IMR-90 (cell line): ENCODE results near the gene KCNIP1. TPM values are rescaled to one million over a fixed set of nuclear protein-coding genes. Genes with fewer than 3 reads are reported as not detected.

Source experiments
- ATAC-seq: fragments of 200-7000 bp; cut with Tn5 transposase; 2 replicates; pipeline ENCODE4 v1.9.1; 2020; ENCODE audit warnings: low read depth, mild to moderate bottlenecking, moderate library complexity
- BruUV-seq: library from RNA; stranded (reverse); fragments of 400-500 nt; replicated peaks from 2 replicates; lab custom pipeline; 2021; lab: Mats Ljungman, UMichigan
- CTCF ChIA-PET: fragments of 300-600 bp; formaldehyde crosslinking; extraction: SDS; loops from one replicate; lab custom pipeline; 2021; ENCODE audit warnings: antibody characterized with exemption; lab: Yijun Ruan, JAX
- POLR2A ChIA-PET: fragments of 300-600 bp; sonication (Branson Sonifier 250); formaldehyde crosslinking; loops from one replicate; lab custom pipeline; 2022; ENCODE audit warnings: antibody characterized with exemption; ENCODE audit not compliant: unreplicated experiment; lab: Charles Lee
- DNase-seq: peaks from one replicate; pipeline ENCODE4 v3.0.0; 2013
- H2AFZ ChIP-seq: replicated peaks from 2 replicates; pipeline ENCODE3; 2013; ENCODE audit warnings: low read length, mild to moderate bottlenecking; ENCODE audit not compliant: poor library complexity
- H2AK5ac ChIP-seq: 2 replicates; pipeline ENCODE4 v1.6.1; 2013; ENCODE audit warnings: low read depth, low read length, inconsistent platforms
- H2AK9ac ChIP-seq: replicated peaks from 2 replicates; pipeline ENCODE3; 2013; ENCODE audit warnings: mild to moderate bottlenecking, low read depth, low read length, moderate library complexity; ENCODE audit not compliant: poor library complexity
- H2BK120ac ChIP-seq: 2 replicates; pipeline ENCODE4 v1.6.1; 2013; ENCODE audit warnings: low read depth, low read length, inconsistent platforms
- H2BK15ac ChIP-seq: 3 replicates; pipeline ENCODE4 v1.6.1; 2013; ENCODE audit warnings: low read depth, low read length, inconsistent platforms
- H2BK20ac ChIP-seq: 2 replicates; pipeline ENCODE4 v1.6.1; 2013; ENCODE audit warnings: low read depth, mild to moderate bottlenecking, inconsistent platforms, low read length, moderate library complexity
- H2BK5ac ChIP-seq: 2 replicates; pipeline ENCODE4 v1.6.1; 2013; ENCODE audit warnings: mild to moderate bottlenecking, low read depth, low read length, inconsistent platforms; ENCODE audit not compliant: poor library complexity, severe bottlenecking
- H3K14ac ChIP-seq: replicated peaks from 2 replicates; pipeline ENCODE4 v1.6.1; 2013; ENCODE audit warnings: low read depth, low read length, inconsistent platforms
- H3K18ac ChIP-seq: 2 replicates; pipeline ENCODE4 v1.6.1; 2013; ENCODE audit warnings: low read depth, low read length, control low read depth
- H3K23ac ChIP-seq: 2 replicates; pipeline ENCODE4 v1.6.1; 2013; ENCODE audit warnings: low read depth, low read length, inconsistent platforms
- H3K27ac ChIP-seq: 2 replicates; pipeline ENCODE4 v1.5.1; 2013; ENCODE audit warnings: mild to moderate bottlenecking, control low read depth, low read length; ENCODE audit not compliant: insufficient read depth
- H3K27me3 ChIP-seq: 2 replicates; pipeline ENCODE4 v1.6.1; 2013; ENCODE audit warnings: low read length; ENCODE audit not compliant: control insufficient read depth, insufficient read depth
- H3K36me3 ChIP-seq: 2 replicates; pipeline ENCODE4 v1.6.1; 2013; ENCODE audit warnings: low read length, mixed read lengths; ENCODE audit not compliant: control insufficient read depth, insufficient read depth
- H3K4ac ChIP-seq: 2 replicates; pipeline ENCODE4 v1.6.1; 2013; ENCODE audit warnings: low read depth, low read length, inconsistent platforms
- H3K4me1 ChIP-seq: 2 replicates; pipeline ENCODE4 v1.6.1; 2013; ENCODE audit warnings: low read length, mixed read lengths; ENCODE audit not compliant: control insufficient read depth, insufficient read depth
- H3K4me2 ChIP-seq: 2 replicates; pipeline ENCODE4 v1.6.1; 2013; ENCODE audit warnings: low read depth, mild to moderate bottlenecking, control low read depth, low read length, moderate library complexity
- H3K4me3 ChIP-seq: 2 replicates; pipeline ENCODE4 v1.5.1; 2013; ENCODE audit warnings: low read depth, mild to moderate bottlenecking, control low read depth, low read length, moderate library complexity; ENCODE audit not compliant: insufficient read depth
- H3K56ac ChIP-seq: 2 replicates; pipeline ENCODE4 v1.6.1; 2013; ENCODE audit warnings: low read length, inconsistent platforms; ENCODE audit not compliant: insufficient read depth; ENCODE audit errors: extremely low read depth
- H3K79me1 ChIP-seq, 2 experiments: 2 replicates each; pipeline ENCODE4 v1.6.1; 2013; ENCODE audit warnings: low read length in 2 of 2, inconsistent platforms in 1 of 2, low read depth in 1 of 2
- H3K9ac ChIP-seq: 2 replicates; pipeline ENCODE4 v1.6.1; 2013; ENCODE audit warnings: low read depth, low read length, control low read depth
- H3K9me1 ChIP-seq: 2 replicates; pipeline ENCODE4 v1.6.1; 2013; ENCODE audit warnings: low read length, inconsistent platforms; ENCODE audit not compliant: insufficient read depth
- H3K9me3 ChIP-seq: 2 replicates; pipeline ENCODE4 v1.6.1; 2013; ENCODE audit warnings: low read length; ENCODE audit not compliant: control insufficient read depth, insufficient read depth
- H4K20me1 ChIP-seq: 2 replicates; pipeline ENCODE4 v1.6.1; 2013; ENCODE audit warnings: low read length, inconsistent platforms; ENCODE audit not compliant: insufficient read depth
- H4K5ac ChIP-seq: 2 replicates; pipeline ENCODE4 v1.6.1; 2013; ENCODE audit warnings: mild to moderate bottlenecking, low read depth, low read length, control low read depth
- H4K8ac ChIP-seq, 2 experiments: 2 replicates each; pipeline ENCODE4 v1.6.1; 2013; ENCODE audit warnings: low read depth in 2 of 2, low read length in 2 of 2, control low read depth in 1 of 2, inconsistent platforms in 1 of 2
- H4K91ac ChIP-seq: 2 replicates; pipeline ENCODE4 v1.6.1; 2013; ENCODE audit warnings: low read depth, low read length, inconsistent platforms; ENCODE audit not compliant: insufficient read depth
- BHLHE40 ChIP-seq: fragments of 150-350 bp; IDR thresholded peaks from 2 replicates; pipeline ENCODE4 v1.6.1; 2016; ENCODE audit warnings: mild to moderate bottlenecking, low read depth, low read length
- CEBPB ChIP-seq: IDR thresholded peaks from 2 replicates; pipeline ENCODE4 v1.6.1; 2012; ENCODE audit warnings: low read depth, low read length, improper control_type of control experiment
- CHD1 ChIP-seq: IDR thresholded peaks from 2 replicates; pipeline ENCODE4 v1.6.1; 2012; ENCODE audit warnings: low read depth, low read length, improper control_type of control experiment
- FOS ChIP-seq: fragments of 150-350 bp; IDR thresholded peaks from 2 replicates; pipeline ENCODE4 v1.6.1; 2016; ENCODE audit warnings: low read depth, low read length
- MAFK ChIP-seq: IDR thresholded peaks from 2 replicates; pipeline ENCODE4 v1.6.1; 2012; ENCODE audit warnings: low read depth, low read length, improper control_type of control experiment
- MAZ ChIP-seq: IDR thresholded peaks from 2 replicates; pipeline ENCODE4 v1.6.1; 2012; ENCODE audit warnings: low read depth, mild to moderate bottlenecking, low read length, improper control_type of control experiment, moderate library complexity, borderline replicate concordance
- MXI1 ChIP-seq: IDR thresholded peaks from 2 replicates; pipeline ENCODE4 v1.6.1; 2012; ENCODE audit warnings: low read depth, mild to moderate bottlenecking, low read length, moderate library complexity, borderline replicate concordance
- NFE2L2 ChIP-seq: fragments of 150-350 bp; IDR thresholded peaks from 2 replicates; pipeline ENCODE4 v1.6.1; 2016; ENCODE audit warnings: low read depth, mild to moderate bottlenecking, low read length
- POLR2A ChIP-seq: IDR thresholded peaks from 2 replicates; pipeline ENCODE4 v1.6.1; 2012; ENCODE audit warnings: mild to moderate bottlenecking, low read depth, low read length
- RAD21 ChIP-seq: IDR thresholded peaks from 2 replicates; pipeline ENCODE4 v1.6.1; 2012; ENCODE audit warnings: low read length, improper control_type of control experiment
- RCOR1 ChIP-seq: IDR thresholded peaks from 2 replicates; pipeline ENCODE4 v1.6.1; 2012; ENCODE audit warnings: mild to moderate bottlenecking, low read length, improper control_type of control experiment; ENCODE audit not compliant: insufficient replicate concordance
- RFX5 ChIP-seq: IDR thresholded peaks from 2 replicates; pipeline ENCODE4 v1.8.0; 2012; ENCODE audit warnings: low read depth, mild to moderate bottlenecking, low read length, moderate library complexity
- SMC3 ChIP-seq: fragments of 150-350 bp; IDR thresholded peaks from 2 replicates; pipeline ENCODE4 v1.6.1; 2016; ENCODE audit warnings: low read depth, mild to moderate bottlenecking, antibody characterized with exemption, low read length, moderate library complexity
- WGBS, 2 experiments: methylation state at CpG; one replicate each; pipeline versions ENCODE4 v1.1.5 to v1.1.7; 2013; ENCODE audit warnings: missing lambda C conversion rate in 2 of 2; ENCODE audit not compliant: insufficient read length in 1 of 2; ENCODE audit errors: extremely low coverage in 2 of 2; 5-methylcytosine and 5-hydroxymethylcytosine counted together
- dilution Hi-C: fragments of 300-500 bp; cut with HindIII; formaldehyde crosslinking; loops from one replicate; pipeline ENCODE4 v1.14.3; 2018; ENCODE audit warnings: low sequenced_read_pairs; ENCODE audit not compliant: unreplicated experiment
- in situ Hi-C: fragments of 300-500 bp; cut with MboI; formaldehyde crosslinking; loops from 3 replicates; pipeline ENCODE4 v1.14.3; 2019; ENCODE audit warnings: low sequenced_read_pairs, inconsistent platforms, mixed read lengths
- intact Hi-C: fragments of 100-400 bp; cut with micrococcal nuclease; formaldehyde crosslinking; loops from 2 replicates; pipeline ENCODE4 v1.10.0; 2022
- polyA plus RNA-seq, 3 experiments: library from polyadenylated mRNA; depleted of rRNA; stranded (reverse); fragments of >200 nt; gene quantifications; 2 replicates each; pipeline ENCODE4 v1.2.3, GENCODE V29; 2012; ENCODE audit warnings: low replicate concordance in 1 of 3
- total RNA-seq: library from RNA; depleted of rRNA; stranded (reverse); fragments of >200 nt; gene quantifications from 2 replicates; pipeline ENCODE4 v1.2.3, GENCODE V29; 2012
- TF ChIP-seq, protein P1 (sequence below): fragments of 150-350 bp; IDR thresholded peaks from 2 replicates; pipeline ENCODE4 v1.6.1; 2017; ENCODE audit warnings: mild to moderate bottlenecking, antibody characterized with exemption, low read length, low read depth
- TF ChIP-seq, protein P2 (sequence below): fragments of 150-350 bp; IDR thresholded peaks from 2 replicates; pipeline ENCODE4 v1.6.1; 2016; ENCODE audit warnings: low read depth, mild to moderate bottlenecking, low read length, moderate library complexity, borderline replicate concordance
- TF ChIP-seq, protein P3 (sequence below): conservative IDR thresholded peaks from 2 replicates; pipeline ENCODE4 v1.5.1; 2012; ENCODE audit warnings: mild to moderate bottlenecking, low read depth, low read length, improper control_type of control experiment

Gene KCNIP1
- total and polyA plus RNA-seq, 2 of the 4 experiments (the other 2 are of a cell fraction): not detected

DNA sequence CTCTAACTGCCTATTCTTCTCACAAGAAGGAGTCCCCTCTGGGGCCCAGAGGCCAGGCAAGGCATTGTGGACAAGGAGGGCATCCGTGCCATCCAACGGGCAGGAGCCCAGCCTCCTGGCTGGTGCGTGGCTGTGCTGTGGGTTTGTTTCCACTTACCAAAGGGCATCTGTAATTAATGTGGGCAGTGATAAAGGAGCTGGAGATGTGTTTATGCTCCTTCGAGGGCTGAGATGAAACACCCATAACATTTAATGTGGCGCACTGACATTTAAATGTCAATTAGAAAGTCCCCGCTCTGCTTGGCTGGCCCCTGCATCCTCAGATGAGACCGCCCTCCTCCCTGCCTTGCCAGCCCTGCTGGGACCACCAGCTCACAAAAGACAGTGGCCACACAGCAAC is 57.1 kb downstream of the KCNIP1 start:
- Histone ChIP-seq H3K56ac (no peak overlapping the region), H3K4me2 (no peak overlapping the region), H3K4ac (no peak overlapping the region), H2BK120ac (no peak overlapping the region), H2AK5ac (no peak overlapping the region), H2BK20ac (no peak overlapping the region), H4K5ac (no peak overlapping the region), H3K27me3 (no peaks in the 10 kb centered on the region; the same call in none of the 2 replicates), H3K18ac (no peak overlapping the region), H3K9ac (no peak overlapping the region), H3K9me1 (no peaks in the 10 kb centered on the region), H3K79me1 (no peaks in the 10 kb centered on the region), H4K8ac (no peak overlapping the region), H2BK15ac (no peak overlapping the region), H3K14ac (no peak overlapping the region), H3K23ac (no peak overlapping the region), H3K4me1 (no peaks in the 10 kb centered on the region), H3K4me3 (no peak overlapping the region), H2AFZ (no peak overlapping the region), H3K36me3 (no peaks in the 10 kb centered on the region), H3K27ac (no peak overlapping the region), H4K91ac (no peak overlapping the region), H4K20me1 (no peaks in the 10 kb centered on the region), H2BK5ac (no peak overlapping the region), H3K9me3 (no peaks in the 10 kb centered on the region), H2AK9ac (no peak overlapping the region)
- TF ChIP-seq CEBPB: no peak
- no peak for TF ChIP-seq BHLHE40
- TF ChIP-seq MXI1: no peak
- no peak for TF ChIP-seq CHD1
- TF ChIP-seq MAZ: no peak
- no peak for TF ChIP-seq POLR2A
- TF ChIP-seq, protein P1, sequence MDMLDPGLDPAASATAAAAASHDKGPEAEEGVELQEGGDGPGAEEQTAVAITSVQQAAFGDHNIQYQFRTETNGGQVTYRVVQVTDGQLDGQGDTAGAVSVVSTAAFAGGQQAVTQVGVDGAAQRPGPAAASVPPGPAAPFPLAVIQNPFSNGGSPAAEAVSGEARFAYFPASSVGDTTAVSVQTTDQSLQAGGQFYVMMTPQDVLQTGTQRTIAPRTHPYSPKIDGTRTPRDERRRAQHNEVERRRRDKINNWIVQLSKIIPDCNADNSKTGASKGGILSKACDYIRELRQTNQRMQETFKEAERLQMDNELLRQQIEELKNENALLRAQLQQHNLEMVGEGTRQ: no peak
- TF ChIP-seq, protein P2, sequence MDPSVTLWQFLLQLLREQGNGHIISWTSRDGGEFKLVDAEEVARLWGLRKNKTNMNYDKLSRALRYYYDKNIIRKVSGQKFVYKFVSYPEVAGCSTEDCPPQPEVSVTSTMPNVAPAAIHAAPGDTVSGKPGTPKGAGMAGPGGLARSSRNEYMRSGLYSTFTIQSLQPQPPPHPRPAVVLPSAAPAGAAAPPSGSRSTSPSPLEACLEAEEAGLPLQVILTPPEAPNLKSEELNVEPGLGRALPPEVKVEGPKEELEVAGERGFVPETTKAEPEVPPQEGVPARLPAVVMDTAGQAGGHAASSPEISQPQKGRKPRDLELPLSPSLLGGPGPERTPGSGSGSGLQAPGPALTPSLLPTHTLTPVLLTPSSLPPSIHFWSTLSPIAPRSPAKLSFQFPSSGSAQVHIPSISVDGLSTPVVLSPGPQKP: no peak
- TF ChIP-seq NFE2L2: no peak
- TF ChIP-seq, protein P3, sequence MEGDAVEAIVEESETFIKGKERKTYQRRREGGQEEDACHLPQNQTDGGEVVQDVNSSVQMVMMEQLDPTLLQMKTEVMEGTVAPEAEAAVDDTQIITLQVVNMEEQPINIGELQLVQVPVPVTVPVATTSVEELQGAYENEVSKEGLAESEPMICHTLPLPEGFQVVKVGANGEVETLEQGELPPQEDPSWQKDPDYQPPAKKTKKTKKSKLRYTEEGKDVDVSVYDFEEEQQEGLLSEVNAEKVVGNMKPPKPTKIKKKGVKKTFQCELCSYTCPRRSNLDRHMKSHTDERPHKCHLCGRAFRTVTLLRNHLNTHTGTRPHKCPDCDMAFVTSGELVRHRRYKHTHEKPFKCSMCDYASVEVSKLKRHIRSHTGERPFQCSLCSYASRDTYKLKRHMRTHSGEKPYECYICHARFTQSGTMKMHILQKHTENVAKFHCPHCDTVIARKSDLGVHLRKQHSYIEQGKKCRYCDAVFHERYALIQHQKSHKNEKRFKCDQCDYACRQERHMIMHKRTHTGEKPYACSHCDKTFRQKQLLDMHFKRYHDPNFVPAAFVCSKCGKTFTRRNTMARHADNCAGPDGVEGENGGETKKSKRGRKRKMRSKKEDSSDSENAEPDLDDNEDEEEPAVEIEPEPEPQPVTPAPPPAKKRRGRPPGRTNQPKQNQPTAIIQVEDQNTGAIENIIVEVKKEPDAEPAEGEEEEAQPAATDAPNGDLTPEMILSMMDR: no peak
- TF ChIP-seq MAFK: no peak
- no peak for TF ChIP-seq RFX5
- TF ChIP-seq RAD21: no peak
- no peak for TF ChIP-seq SMC3
- no peak for TF ChIP-seq FOS
- TF ChIP-seq RCOR1: no peak
- no CpG with 5 or more reads among the region's 7 CpGs for WGBS, 2 experiments
- intact Hi-C loops (no loop called here), in situ Hi-C loops (no loop called here), dilution Hi-C loops (no loop called here)
- DNase-seq (no peak), ATAC-seq (no peak)
- ChIA-PET CTCF (no interaction called here), POLR2A (no interaction called here)
- BruUV-seq: no TSS peak
